Measurements from ENCODE around the gene THSD7A.

Gene THSD7A

DNA sequence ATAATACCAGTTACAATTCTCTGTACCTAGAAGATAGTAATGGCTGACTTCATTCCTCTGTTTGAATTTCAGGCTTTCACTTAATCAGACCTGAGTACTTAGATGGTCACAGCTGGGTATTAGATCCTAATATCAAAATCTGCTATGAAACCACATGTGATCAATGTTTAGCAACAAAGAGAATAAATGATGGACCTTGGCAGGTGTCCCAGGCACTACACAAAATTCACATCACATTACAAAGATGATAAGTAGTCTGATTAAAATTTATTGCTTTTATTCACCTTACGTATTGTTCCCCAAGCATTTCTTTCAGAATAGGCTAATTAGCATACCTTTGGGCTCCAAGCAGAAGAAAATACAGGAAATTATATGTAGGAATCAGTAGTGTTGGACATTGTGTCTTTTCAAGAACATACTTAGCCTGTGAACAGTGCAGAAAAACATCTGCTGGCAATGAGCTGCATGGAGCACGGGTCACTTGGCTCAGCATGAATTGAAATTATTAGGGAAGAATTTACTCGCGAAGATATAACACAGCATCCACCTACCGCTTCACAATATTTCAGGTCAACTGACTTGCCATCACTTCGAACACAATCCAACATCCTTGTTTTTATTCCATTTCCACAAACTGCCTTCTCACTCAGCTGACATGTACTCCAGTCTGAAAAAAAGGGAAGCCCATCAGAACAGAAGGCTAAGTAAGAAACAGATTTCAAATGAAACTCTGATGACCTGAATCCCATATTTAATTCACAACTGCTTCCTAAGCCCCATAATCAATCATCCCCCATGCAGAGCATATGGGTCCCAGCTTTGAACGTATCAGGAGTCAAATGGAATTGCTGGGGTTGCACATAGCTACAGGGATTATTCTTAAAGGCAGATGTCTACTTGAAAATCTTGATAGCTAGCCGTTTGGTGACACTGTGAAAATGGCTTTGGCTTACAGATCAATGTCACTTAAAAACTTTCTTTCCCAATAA lies 421.0 kb downstream of the THSD7A start:
- no peak for TF ChIP-seq ZFX (IDR thresholded peaks at IDR 0.05; ENCODE audit: borderline replicate concordance)
- TF ChIP-seq, protein P1, sequence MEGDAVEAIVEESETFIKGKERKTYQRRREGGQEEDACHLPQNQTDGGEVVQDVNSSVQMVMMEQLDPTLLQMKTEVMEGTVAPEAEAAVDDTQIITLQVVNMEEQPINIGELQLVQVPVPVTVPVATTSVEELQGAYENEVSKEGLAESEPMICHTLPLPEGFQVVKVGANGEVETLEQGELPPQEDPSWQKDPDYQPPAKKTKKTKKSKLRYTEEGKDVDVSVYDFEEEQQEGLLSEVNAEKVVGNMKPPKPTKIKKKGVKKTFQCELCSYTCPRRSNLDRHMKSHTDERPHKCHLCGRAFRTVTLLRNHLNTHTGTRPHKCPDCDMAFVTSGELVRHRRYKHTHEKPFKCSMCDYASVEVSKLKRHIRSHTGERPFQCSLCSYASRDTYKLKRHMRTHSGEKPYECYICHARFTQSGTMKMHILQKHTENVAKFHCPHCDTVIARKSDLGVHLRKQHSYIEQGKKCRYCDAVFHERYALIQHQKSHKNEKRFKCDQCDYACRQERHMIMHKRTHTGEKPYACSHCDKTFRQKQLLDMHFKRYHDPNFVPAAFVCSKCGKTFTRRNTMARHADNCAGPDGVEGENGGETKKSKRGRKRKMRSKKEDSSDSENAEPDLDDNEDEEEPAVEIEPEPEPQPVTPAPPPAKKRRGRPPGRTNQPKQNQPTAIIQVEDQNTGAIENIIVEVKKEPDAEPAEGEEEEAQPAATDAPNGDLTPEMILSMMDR (IDR thresholded peaks at IDR 0.05), result no peak
- no peak overlapping the region for H3K27ac ChIP-seq

DNA sequence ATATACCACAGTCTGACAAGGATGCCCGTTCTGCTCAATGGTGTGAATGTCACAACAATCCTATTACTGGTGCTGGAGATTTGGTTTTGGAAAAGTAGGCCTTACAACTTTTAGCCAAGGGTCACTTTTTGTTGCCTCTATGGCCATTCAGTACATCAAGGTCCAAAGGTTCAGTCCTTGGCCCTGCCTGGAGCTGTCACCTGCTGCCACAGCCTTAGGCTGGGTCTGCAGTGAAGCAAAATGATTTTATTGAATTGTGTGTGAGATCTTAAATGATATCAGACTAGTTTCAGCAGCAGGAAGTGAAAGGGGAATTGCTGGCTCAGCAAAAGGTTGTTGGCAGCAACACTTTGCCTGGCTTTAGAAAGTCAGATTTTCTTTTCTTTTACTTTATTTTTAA lies 427.6 kb downstream of the THSD7A start:
- TF ChIP-seq, protein P1 (IDR thresholded peaks at IDR 0.05), result no peak
- no peak for TF ChIP-seq ZFX (IDR thresholded peaks at IDR 0.05; ENCODE audit: borderline replicate concordance)
- H3K27ac ChIP-seq, result no peak overlapping the region

DNA sequence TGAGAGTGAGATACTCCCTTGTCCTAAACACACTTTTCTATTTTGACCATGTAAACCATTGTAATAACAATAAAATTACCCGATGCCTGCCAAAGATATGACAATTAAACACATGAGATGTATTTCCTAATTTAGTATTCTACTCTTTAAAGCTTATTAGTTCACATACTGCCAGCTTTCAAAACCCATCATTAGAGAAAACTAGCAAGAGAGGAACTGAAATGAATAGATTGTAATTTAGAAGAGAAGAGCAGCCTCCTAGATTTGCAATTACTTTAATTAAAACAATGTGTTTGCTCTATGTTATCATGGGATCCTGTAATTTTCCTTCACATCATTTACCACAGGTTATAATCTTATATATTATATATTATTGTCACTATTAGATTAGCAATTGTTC lies 428.2 kb downstream of the THSD7A start:
- TF ChIP-seq, protein P1 (IDR thresholded peaks at IDR 0.05), result no peak
- TF ChIP-seq ZFX (IDR thresholded peaks at IDR 0.05; ENCODE audit: borderline replicate concordance), result no peak
- H3K27ac ChIP-seq, result no peak overlapping the region

DNA sequence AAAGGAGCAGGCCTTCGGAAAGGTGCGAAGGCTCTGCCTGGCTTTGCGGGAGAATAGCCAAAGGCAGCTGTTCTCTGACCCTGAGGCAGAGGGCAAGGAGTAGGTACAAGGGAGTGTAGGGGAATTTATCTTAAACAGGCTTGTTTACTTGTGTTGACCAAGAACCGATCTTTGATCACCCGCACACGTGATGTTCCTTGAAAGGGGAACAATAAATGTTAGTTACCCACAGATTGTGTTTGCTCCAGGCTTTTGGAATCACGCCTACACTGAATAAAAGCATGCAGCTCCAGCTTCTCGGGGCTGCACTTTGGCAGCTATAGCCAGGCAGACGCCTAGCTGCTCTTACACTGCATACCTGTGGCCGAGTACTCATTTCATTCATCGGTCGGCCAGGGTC lies 437.6 kb downstream of the THSD7A start:
- H3K27ac ChIP-seq, result no peak overlapping the region
- TF ChIP-seq, protein P1 (IDR thresholded peaks at IDR 0.05), result no peak
- no peak for TF ChIP-seq ZFX (IDR thresholded peaks at IDR 0.05; ENCODE audit: borderline replicate concordance)

DNA sequence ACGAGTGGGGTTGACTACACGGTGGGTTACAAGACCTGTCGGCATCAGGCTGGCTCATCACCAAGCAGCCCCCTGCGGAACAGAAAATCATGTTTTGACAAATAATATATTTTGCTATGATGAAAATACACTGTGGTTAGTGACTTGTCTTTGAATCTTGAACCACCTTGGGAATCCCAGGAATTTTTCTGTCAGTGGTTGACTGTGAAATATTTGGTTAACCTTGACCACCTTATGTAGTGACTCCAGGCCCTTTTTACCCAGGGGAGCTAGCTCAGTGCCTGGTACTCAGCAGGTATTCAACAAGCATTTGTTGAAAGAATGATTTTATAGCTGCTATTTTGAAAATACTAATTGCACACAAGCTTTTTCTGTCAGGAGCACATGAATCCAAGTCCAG lies 452.4 kb downstream of the THSD7A start:
- no peak for TF ChIP-seq ZFX (IDR thresholded peaks at IDR 0.05; ENCODE audit: borderline replicate concordance)
- no peak overlapping the region for H3K27ac ChIP-seq

DNA sequence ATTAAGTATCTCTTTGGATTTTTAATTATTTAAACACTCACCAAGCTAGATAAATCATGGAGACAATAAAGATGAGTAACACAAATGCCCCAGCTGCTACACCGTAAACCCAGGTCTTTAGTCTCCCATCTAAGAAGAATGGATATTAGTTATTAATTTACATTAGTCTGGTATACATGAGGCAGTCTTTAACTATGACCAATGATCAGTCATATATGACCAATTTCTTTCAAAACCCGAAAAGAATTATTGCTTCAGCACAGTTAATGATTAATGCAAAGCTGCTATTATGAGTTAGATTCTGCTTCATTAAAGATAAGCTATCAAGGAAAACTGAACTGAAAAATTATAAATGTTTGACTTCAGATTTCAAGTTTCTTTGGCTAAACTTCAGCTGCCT lies 455.5 kb downstream of the THSD7A start:
- no peak for TF ChIP-seq ZFX (IDR thresholded peaks at IDR 0.05; ENCODE audit: borderline replicate concordance)
- TF ChIP-seq, protein P1 (IDR thresholded peaks at IDR 0.05), result no peak
- no peak overlapping the region for H3K27ac ChIP-seq

DNA sequence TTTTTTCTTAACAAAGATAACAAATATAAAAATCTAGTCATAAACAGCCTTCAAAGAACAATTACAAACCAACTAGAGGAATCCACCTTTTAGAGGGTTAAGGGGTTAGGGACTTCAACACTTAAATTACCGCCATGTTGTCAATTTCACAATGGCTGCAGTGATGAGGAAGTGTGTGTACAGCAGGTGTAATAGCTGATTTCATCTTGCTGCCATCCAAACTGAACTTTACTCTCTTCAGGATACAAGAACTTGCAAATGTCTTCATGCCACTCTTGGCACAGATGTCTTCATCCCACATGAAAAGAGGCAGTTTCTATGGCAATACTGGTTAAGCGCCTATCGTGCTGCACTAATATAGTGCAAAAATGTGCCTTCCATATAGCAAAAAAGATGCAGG lies 457.4 kb downstream of the THSD7A start:
- TF ChIP-seq ZFX (IDR thresholded peaks at IDR 0.05; ENCODE audit: borderline replicate concordance), result no peak
- TF ChIP-seq, protein P1 (IDR thresholded peaks at IDR 0.05), result no peak
- no peak overlapping the region for H3K27ac ChIP-seq

Data from 22Rv1 (cell line).